ENCODE measurements around the gene C1RL.

DNA sequence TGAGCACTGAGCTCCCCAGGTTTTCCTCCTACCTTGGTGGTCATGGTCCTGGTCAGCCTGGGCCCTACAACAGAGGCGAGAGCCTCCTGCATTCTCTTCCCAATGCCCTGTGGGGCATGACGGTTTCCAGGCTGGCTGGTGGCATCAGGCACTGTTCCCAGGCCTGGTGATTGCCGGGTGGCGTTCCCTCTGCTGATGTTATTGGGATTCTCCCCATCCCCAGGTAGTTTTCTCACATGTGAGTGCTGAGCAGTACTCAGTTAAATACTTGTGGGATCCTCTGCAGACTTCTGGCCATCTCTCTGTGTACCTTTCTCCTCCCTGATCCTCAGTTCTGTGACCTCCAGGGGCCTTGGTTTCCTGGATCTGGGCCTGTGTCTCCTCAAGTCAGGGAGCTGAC is 32.5 kb downstream of the C1RL start:
- no peak for TF ChIP-seq NFIC (IDR thresholded peaks at IDR 0.05)
- TF ChIP-seq CEBPB (IDR thresholded peaks at IDR 0.05) = no peak
- TF ChIP-seq, protein P1, sequence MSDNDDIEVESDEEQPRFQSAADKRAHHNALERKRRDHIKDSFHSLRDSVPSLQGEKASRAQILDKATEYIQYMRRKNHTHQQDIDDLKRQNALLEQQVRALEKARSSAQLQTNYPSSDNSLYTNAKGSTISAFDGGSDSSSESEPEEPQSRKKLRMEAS (IDR thresholded peaks at IDR 0.05) = no peak
- TF ChIP-seq TAF1 (IDR thresholded peaks at IDR 0.05; ENCODE audit: low read depth) = no peak
- TF ChIP-seq EGR1 (IDR thresholded peaks at IDR 0.05) = no peak
- TF ChIP-seq TCF12 (IDR thresholded peaks at IDR 0.05; ENCODE audit: low read depth) = no peak
- no peak for TF ChIP-seq USF1 (IDR thresholded peaks at IDR 0.05)
- TF ChIP-seq EP300 (IDR thresholded peaks at IDR 0.05; ENCODE audit: borderline replicate concordance) = no peak
